Middle frontal gyrus (tissue), 1 donor: Measurements from ENCODE around the gene ARRB2.
A peak's percentile ranks its signal among the peaks of the same experiment; 100 is the strongest.
"Not testable (repeated sequence)": the region's sequence is repeated elsewhere in the genome, so short reads cannot be mapped to it uniquely, and the experiment has no call there.

ENCODE experiments used
- DNase-seq: peaks from one replicate; pipeline ENCODE4 v3.0.0-alpha.2; 2015; ENCODE audit warnings: low spot score; ENCODE audit errors: extremely low spot score

ARRB2 gene

GRCh38 chr17:4709794-4710692 lies at the start of gene ARRB2:
TSS of gene ARRB2 (plus strand) at chr17:4710632. CDS start at chr17:4710722, 90 bp downstream.
- DNase-seq: peak; percentile 94

- DNase-seq: no peak
These were observed 46.7 kb upstream of the ARRB2 start for GRCh38 chr17:4663711-4664110.

GRCh38 chr17:4664230-4664629 lies 46.2 kb upstream of the ARRB2 start:
- DNase-seq: no peak

GRCh38 chr17:4665027-4665426 lies 45.4 kb upstream of the ARRB2 start:
- no peak for DNase-seq

GRCh38 chr17:4666296-4666695 lies 44.1 kb upstream of the ARRB2 start:
- DNase-seq: no peak

- no peak for DNase-seq
These were observed 43.3 kb upstream of the ARRB2 start for GRCh38 chr17:4667166-4667565.

GRCh38 chr17:4672055-4672630 lies 38.3 kb upstream of the ARRB2 start:
- DNase-seq: no peak

GRCh38 chr17:4672751-4673150 lies 37.7 kb upstream of the ARRB2 start:
- no peak for DNase-seq

- DNase-seq: no peak
These were observed 37.3 kb upstream of the ARRB2 start for GRCh38 chr17:4673169-4673568.

- no peak for DNase-seq
These were observed 36.3 kb upstream of the ARRB2 start for GRCh38 chr17:4673986-4674684.

- DNase-seq: no peak
These were observed 35.8 kb upstream of the ARRB2 start for GRCh38 chr17:4674685-4674998.

- DNase-seq: no peak
These were observed 34.6 kb upstream of the ARRB2 start for GRCh38 chr17:4675791-4676190.

GRCh38 chr17:4676791-4677190 lies 33.6 kb upstream of the ARRB2 start:
- DNase-seq: no peak

- no peak for DNase-seq
These were observed 31.9 kb upstream of the ARRB2 start for GRCh38 chr17:4678448-4679026.

- DNase-seq: no peak
These were observed 30.8 kb upstream of the ARRB2 start for GRCh38 chr17:4679658-4680057.

- DNase-seq: not testable (repeated sequence)
These were observed 26.7 kb upstream of the ARRB2 start for GRCh38 chr17:4683739-4684138.

- not testable (repeated sequence) for DNase-seq
These were observed 20.6 kb upstream of the ARRB2 start for GRCh38 chr17:4689872-4690271.

- DNase-seq: no peak
These were observed 19.7 kb upstream of the ARRB2 start for GRCh38 chr17:4690745-4691144.

- DNase-seq: no peak
These were observed 18.7 kb upstream of the ARRB2 start for GRCh38 chr17:4691686-4692085.

- DNase-seq: no peak
These were observed 17.0 kb upstream of the ARRB2 start for GRCh38 chr17:4693416-4693815.

- no peak for DNase-seq
These were observed 14.0 kb upstream of the ARRB2 start for GRCh38 chr17:4696437-4696805.
